C1 segment of cervical spinal cord (tissue), 14 donors: Measurements from ENCODE around the gene LRMDA.

Experiments used
- DNase-seq, 14 donors: peaks; one replicate each; lab custom pipeline; 2025; lab: John Stamatoyannopoulos, UW

LRMDA gene

GRCh38 chr10:75773231-75773780, 341.9 kb downstream of the LRMDA start:
- DNase-seq: no peak

- no peak for DNase-seq
These were observed 342.7 kb downstream of the LRMDA start for GRCh38 chr10:75773813-75774782.

GRCh38 chr10:75774783-75775490, 343.5 kb downstream of the LRMDA start:
- no peak for DNase-seq

GRCh38 chr10:75776738-75777504, 345.5 kb downstream of the LRMDA start:
- DNase-seq: no peak

DNA sequence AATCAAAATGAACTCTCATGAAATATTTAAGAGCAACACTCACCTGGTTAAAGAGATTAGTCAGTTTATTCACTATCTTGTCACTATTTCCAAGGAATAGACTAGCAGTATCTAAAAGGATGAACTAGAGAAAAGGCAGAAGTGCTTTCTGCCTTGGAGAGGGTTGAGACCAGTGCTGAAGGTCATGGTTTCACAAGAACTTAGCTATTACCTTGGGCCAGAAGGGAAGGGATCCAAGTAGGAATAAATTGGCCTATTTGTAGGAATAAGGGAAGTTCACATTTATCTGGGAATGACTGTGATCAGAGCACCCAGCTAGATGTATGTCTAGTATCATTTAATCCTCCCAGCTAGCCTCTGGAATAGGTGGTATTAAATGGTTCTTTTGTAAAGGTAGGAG, 347.2 kb downstream of the LRMDA start:
- DNase-seq: no peak

GRCh38 chr10:75779276-75779675, 347.9 kb downstream of the LRMDA start:
- DNase-seq: no peak

DNA sequence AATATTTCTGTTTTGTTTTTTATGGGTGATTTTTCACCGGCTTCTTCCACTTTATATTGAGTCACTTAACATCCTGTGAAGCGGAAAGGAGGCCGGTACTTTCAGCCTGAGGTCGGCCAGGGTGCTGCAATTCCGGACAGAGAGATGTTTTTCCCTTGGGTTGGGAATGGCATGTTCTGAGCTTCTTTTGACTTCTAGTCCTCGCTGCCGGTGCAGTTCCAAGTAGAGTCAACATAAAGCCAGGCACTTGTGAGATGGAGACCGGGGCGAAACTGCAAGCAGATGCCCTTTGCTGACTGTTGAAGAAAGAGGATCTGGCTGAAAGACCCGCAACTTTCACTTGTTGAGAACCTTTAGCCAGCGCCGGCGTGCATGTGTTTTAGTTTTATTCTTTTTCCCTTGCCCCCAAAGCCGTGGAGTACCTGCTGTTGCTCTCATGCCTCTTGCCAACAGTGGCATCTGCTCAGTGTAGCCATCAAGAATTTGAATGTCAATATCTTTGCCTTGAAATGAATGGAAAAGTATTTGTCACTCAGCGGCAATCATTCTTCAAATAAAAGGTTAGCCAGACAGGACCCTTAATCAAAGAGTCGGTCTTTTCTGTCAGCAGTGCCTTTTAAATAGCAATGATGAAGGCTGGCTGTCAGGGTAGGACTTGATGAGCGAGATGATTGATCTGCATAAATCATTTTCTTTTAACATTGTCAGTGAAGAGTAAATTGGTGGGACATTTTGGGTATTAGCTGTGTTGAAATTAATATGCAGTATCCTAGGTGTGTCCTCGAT, 351.2 kb downstream of the LRMDA start:
- peak in 1 of 14 donors; percentile 31 for DNase-seq

DNA sequence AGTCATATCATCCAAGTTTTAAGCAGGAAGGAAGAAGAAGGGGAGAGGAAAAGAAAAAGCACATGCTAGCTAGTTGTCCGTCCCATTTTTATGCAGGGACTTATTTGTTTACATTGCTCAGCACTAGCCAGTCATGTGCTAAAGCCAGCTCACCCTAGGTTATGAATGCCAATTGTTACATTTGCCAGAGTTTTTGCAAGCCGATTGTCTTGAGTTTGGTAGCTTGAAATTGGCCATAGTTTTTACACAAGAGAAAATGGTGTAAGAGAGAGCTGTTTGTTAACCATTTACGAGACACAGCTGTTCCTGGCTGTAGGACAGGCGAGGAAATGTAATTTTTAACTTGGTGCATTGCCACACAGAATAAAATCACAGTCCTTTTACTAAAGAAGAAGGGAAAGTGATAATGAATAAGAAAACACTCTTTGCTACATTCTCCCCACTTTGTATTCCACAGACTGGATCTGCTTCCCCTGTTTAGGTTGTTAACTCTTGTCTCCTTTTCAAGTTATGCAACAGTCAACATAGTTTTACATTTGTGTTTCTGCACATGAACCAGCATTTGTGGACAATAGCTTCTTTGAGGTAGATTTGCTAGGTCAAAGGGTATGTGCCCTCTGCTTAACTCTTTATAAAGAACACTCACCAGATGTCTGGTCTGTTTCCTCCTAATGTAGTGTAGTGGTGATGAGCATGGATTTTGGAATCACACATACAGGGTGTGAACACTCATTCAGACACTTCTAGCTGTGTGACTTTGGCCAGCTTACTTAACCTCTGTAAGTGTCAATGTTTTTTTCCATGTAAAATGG, 357.2 kb downstream of the LRMDA start:
- DNase-seq: peak in 6 of 14 donors; percentile 11 to 27 (median 20)

GRCh38 chr10:75793848-75794247, 362.4 kb downstream of the LRMDA start:
- no peak for DNase-seq

- DNase-seq: no peak
These were observed 369.7 kb downstream of the LRMDA start for GRCh38 chr10:75801121-75801520.

DNA sequence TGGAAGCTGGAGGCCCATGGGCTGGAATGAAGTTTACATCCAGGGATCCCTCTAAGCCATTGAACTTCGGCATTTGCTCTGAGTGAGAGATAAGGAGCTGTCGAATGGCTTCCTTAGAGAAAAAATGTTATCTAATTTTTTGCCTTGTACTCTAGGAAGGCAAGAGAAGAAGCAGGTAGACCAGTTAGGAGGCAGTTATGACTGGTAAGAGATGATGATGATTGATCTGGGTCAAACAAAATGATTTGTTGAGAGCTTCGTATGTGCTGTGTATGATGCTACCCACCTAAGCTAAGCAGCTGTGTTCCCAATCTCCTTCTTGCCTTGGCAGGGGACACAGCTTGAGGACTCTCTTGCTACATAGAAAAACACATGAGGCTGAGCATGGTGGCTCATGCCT, 370.2 kb downstream of the LRMDA start:
- no peak for DNase-seq

DNA sequence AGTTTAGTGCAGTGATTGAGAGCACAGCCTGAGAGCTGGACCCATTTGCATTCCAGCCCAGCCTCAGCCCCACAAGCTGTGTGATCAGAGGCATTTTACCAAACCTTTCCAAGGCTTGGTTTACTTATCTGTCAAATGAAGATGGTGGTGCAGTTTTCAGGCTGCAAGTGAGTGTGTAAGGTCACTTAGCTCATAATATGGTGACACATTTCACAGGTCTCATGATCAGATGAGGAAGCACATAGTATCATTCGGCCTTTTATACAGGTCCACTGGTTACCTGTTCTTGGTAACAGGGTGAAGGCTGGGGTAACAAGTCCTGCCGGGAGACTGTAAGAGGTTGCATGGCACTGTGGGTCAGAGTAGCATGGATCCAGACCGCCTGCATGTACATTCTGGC, 371.7 kb downstream of the LRMDA start:
- DNase-seq: no peak

GRCh38 chr10:75803816-75804552, 372.6 kb downstream of the LRMDA start:
- DNase-seq: no peak

- no peak for DNase-seq
These were observed 374.8 kb downstream of the LRMDA start for GRCh38 chr10:75806186-75806585.

DNA sequence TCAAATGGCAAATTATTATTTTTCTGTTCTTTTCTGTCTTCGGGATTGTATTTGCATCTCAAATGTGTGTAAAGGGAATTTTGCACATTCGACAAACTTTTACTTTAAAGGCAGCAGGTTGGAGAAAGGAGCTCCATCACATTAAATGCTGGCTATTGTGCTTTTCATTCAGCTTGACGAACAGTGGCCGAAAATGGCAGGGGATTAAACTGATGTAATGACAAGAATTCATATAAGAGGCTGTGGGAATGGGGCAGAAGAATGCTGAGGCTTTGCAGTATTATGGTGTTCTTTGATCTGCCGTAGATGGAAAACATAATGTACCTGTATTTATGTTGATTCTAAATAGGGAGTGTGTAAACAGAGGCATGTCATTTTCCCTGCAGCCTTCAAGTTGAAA, 376.0 kb downstream of the LRMDA start:
- DNase-seq: no peak

GRCh38 chr10:75809003-75809402, 377.6 kb downstream of the LRMDA start:
- no peak for DNase-seq

- no peak for DNase-seq
These were observed 382.6 kb downstream of the LRMDA start for GRCh38 chr10:75814014-75814413.

GRCh38 chr10:75815066-75815465, 383.6 kb downstream of the LRMDA start:
- DNase-seq: no peak

- no peak for DNase-seq
These were observed 385.8 kb downstream of the LRMDA start for GRCh38 chr10:75817198-75817597.
